ENCODE results near the gene CFAP20.
"Not testable (repeated sequence)": the region's sequence is repeated elsewhere in the genome, so short reads cannot be mapped to it uniquely, and the experiment has no call there.

The CFAP20 gene

DNA sequence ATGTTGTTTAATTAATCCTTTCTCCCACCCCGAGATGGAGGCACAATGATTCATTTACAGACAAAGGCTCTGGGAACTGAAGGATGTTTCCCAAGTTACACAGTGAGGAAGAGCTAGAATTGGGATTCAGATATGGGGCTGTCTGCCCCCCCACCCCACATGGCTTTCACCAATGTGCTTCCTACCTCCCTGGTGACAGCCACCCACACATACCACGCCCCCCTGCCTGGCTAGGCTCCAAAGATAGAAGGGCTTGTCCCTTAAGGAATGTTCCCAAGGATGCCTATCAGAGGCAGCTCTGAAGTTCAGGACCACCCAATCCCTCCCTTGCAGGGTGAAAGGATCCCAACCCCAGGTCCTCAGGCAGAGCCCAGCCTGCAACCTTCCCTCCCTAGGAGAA, 32.9 kb downstream of the CFAP20 start:
- no peak for DNase-seq (ENCODE audit: low read depth)

DNA sequence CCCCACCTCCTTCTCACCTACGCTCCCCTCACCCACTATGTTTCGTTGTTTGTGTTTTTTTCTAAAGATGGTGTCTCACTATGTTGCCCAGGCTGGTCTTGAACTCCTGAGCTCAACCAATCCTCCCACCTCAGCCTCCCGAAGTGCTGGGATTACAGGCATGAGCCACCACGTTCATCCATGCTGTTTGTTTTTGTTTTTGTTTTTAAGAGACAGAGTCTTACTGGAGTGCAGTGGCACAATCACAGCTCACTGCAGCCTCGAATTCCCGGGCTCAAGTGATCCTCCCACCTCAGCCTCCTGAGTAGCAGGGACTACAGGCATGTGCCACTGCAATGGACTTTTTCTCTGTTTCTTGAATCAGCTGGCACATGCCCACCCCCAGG, 33.6 kb downstream of the CFAP20 start:
- not testable (repeated sequence) for DNase-seq (ENCODE audit: low read depth)

DNA sequence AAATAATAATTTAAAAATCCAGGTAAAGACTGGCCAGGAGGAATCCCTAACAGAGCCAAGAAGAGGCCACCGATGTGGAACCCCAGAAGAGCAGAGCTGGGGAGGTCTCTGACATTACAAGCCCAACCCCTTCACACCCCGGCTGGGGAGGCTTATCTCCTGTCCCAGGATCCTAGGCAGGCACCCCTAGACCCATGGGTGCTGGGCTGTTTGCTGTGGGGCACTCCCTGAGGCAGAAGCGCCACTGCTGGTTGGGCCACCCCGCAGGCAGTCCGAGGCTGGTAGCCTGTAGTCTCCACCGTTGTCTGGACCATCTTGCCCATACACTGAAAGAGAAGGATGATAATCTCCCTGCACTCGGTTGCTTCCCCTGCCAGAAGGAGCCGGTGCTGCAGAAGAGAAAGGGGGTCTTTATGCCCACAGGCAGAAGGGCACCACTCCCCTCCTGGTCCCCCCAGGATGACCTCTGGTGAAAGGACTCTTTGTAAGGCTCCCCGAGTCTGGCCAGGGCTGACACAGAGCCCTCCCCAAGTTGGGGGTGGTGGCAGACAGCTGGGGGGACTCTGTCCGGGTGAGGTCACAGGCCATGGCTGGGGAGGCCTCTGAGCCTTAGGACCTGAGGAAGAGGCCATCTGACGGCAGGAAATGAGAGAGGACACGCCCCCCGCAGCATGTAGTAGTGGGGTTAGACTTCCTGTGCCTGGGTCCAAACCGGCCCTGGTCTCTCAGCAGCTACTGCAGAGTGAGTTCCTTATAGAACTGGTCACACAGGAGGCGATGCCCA, 34.2 kb downstream of the CFAP20 start:
- DNase-seq (ENCODE audit: low read depth): no peak

DNA sequence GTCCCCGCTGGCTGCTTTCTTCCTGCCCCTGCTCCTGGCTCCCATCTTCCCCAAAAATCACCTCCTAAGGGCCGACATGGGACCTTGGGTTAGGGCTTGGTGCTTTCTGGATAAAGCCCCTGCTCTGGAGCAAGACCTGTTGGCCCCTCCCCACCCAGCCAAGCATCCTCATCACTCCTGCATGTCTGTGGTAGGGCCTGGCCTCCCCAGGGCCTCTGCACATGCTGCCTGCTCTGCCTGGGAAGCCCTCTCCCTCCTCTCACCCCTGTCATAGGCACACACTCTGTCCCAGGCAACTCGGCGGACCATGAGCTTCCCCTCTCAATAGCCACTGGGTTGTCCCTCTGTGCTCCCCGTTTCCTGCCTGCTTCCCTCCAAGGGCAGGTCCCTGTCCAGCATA, 35.2 kb downstream of the CFAP20 start:
- DNase-seq (ENCODE audit: low read depth): no peak

DNA sequence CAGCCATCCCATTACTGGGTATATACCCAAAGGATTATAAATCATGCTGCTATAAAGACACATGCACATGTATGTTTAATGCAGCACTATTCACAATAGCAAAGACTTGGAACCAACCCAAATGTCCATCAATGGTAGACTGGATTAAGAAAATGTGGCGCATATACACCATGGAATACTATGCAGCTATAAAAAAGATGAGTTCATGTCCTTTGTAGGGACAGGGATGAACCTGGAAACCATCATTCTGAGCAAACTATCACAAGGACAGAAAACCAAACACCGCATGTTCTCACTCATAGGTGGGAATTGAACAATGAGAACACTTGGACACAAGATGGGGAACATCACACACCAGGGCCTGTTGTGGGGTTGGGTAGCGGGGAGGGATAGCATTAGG, 38.8 kb downstream of the CFAP20 start:
- not testable (repeated sequence) for DNase-seq (ENCODE audit: low read depth)

DNA sequence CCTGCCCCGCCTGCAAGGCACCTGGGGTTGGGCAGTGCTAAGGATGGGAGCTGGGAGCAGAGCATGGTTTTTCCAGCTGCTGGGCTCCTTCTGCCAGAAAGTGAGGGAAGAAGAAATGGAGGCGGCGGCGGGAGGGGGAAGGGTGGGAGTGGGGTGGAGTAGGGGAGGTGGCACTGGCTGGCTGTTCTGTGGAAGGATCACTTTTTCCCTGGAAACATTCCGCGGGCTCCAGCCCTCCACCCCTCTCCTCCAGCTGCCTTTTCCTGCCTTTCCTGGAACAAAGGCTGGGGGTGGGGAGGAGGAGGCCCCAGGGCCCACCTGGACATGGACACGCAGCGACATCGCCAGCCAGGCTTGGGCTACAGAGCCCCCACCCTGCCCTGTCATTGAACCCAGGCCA, 41.1 kb downstream of the CFAP20 start:
- DNase-seq (ENCODE audit: low read depth): no peak

DNA sequence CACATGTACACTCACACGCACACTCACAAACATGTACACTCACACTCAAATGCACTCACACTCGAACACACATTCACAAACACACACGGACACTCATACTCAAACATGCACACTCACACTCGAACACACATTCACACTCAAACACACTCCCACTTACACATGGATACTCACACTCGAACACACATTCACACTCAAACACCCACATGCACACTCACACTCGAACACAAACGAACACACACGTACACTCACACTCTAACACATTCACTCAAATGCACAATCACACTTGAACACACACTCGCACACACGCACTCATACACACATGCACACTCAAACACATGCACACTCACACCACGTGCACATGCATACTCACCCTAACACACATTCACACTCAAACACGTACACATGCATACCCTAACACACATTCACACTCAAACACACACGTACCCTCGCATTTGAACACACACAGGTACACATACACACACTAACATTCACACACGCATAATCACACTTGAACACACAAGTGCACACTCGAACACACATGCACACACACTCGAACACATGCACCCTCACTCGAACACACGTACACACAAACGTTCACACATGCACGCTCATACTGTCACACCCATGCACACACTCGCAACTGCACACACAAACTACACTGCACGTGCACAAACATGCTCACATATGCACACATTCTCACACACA, 41.8 kb downstream of the CFAP20 start:
- DNase-seq (ENCODE audit: low read depth): no peak

DNA sequence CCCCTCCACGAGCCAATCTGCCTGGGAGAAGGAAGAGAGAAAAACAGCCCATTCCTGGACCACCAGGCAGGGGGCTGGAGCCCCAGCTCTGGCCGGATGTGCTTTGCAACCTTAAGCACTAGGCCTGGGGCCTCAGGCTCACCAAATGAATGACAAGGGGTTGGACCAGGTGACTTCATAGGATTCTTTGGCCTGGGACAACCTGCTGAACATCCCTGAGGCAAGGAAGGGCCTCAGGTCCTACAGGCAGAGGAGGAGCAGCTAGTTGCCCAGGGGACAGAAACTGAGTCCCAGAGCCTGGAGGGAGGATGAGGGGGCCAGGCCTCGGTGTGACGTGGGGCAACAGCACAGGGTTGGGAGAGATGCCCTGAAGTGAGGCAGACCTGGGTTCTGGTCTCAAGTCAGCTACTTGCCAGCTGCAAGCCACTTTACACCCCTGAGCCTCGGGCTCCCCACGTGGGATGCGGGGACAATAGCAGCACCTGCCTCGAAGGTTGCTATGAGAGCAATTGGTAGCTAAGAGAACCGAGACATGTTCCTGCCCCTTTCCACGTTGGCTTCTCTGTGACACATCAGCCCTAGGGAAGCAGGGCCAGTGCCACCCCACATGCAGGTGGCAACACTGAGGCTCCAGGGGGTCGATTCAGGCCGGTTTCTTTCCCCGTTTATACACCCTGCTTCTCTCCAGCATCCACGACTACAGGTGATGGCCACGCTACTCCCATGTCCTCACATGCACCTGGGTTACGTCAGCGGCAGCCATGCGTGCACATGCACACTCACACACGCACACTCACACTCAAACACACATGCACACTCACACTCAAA, 42.6 kb downstream of the CFAP20 start:
- no peak for DNase-seq (ENCODE audit: low read depth)

DNA sequence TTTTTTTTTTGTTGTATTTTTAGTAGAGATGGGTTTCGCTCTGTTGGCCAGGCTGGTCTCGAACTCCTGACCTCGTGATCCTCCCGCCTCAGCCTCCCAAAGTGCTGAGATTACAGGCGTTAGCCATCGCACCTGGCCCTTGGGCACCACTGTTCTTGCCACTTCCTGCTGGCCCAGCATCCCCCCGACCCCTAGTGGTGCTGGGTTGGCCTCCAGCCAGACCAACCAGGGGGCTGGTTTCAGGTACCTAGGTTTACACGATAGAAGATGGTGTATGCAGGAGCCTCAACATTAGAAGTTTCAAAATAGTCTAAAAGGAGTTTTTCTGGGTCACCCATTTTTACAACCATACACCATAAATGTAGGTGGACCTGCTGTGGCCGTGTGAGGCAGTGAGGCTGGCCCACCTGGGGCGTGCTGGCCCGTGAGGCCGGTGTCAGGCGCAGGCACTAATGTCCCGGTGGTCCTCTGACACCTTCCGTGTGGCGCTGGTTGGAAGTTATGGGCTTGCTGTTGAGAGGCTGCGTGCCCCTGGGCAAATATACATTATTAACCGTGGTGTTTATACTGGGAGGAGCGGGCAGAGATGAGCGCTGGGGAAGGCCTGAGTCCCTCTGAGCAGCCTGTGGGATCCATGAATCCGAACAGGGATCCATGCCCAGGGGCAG, 43.5 kb downstream of the CFAP20 start:
- DNase-seq (ENCODE audit: low read depth): no peak

DNA sequence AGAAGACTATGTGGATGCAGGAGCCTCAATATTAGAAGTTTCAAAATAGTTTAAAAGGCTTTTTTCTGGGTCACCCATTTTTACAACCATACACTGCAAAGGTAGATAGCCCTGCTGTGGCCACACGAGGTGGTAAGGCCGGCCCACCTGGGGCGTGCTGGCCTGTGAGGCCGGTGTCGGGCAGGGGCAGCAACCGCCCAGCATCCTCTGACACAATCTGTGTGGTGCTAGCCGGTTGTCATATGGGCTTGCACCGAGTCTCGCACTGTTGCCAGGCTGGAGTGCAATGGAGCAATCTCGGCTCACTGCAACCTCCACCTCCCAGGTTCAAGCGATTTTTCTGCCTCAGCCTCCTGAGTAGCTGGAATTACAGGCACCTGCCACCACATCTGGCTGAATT, 44.0 kb downstream of the CFAP20 start:
- DNase-seq (ENCODE audit: low read depth): no peak

DNA sequence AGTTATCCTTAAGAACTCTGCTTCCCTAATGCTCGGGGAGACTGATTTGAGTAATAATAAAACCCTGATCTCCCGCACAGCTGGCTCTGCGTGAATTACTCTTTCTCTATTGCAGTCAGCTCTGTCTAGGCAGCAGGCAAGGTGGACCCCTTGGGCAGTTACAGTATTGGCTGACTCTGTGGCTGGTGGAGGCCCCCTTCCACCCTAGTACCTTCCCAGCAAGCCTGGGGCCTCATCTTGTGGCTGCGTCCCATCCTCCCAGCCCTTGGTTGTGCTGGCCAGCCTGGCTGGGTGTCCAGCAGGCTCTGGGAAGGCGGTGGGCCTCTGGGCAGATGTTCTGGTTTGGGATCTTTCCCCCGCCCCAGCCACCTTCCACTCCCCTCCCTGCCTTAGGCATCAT, 44.5 kb downstream of the CFAP20 start:
- no peak for DNase-seq (ENCODE audit: low read depth)

DNA sequence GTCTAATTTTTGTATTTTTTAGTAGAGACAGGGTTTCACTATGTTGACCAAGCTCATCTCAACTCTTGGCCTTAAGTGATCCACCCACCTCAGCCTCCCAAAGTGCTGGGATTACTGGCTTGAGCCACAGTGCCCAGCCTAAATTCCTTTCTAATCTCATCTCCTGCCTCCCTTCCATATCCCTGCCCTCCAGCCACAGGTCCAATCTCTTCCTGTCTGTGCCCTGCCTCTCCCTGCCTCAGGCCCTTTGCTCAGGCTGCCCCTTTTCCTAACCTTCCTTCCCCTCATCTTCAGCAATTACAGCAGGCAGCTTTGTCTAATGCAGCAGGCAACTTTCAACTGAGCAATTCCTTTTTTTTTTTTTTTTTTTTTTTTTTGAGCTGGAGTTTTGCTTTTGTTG, 46.8 kb downstream of the CFAP20 start:
- no peak for DNase-seq (ENCODE audit: low read depth)

DNA sequence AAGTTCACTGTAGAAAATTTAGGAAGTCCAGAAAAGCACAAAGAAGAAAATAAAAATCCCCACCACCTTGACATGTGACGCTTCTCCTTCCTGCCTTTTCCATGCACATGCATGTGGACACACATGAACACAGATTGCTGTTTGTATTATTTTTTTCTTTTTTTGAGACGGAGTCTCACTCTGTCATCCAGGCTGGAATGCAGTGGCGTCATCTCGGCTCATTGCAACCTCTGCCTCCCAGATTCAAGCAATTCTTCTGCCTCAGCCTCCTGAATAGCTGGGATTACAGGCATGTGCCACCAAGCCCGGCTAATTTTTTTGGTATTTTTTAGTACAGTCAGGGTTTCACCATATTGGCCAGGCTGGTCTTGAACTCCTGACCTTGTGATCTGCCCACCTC, 48.5 kb downstream of the CFAP20 start:
- not testable (repeated sequence) for DNase-seq (ENCODE audit: low read depth)

DNA sequence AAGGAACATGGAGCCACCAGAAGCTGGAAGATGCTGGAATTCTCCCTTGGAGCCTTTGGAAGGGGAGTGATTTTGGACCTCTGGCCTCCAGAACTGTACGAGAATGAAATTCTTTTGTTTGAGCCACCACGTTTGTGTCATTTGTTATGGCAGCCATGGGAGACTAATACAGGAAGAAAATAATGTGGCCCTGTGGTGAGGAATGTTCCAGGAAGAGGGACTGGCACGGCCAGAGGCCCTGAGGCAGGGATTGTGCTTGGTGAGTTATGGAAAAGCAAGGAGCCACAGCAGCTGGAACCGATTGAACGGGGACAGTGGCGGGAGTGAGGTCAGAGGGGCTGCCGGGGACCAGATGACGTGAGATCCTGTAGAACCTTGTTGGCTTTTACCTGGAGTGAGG, 51.4 kb downstream of the CFAP20 start:
- DNase-seq (ENCODE audit: low read depth): no peak

DNA sequence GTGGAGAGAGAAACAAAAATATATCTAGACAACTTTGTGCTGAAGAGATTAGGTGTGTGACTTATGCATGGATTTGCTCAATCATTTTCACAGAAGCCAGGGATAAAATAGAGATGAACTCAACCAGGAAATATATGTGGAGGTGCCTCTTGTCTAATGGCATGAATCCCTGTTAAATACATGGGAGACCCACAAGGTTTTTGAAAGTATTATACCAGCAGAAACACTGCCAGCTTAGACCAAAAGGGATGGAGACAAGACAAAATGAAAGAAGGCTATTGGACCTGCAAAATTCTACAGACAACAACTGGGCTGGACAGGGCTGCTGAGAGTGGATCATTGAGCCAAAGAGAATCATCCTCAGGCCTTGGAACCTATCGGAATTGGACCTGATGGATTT, 52.7 kb downstream of the CFAP20 start:
- no peak for DNase-seq (ENCODE audit: low read depth)

DNA sequence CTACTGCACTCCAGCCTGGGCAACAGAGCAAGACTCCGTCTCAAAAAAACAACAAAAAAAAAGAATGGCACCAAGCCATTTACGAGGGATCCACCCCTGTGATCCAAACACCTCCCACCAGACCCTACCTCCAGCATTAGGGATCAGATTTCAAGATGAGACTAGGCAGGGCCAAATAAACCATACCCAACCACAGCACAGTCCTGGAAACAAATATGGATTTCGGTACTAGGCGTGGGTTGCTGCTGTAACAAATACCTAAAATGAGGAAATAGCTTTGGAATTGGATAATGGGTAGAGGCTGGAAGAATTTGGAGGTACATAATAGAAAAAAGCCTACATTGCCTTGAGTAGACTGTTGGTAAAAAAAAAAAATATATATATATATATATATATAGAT, 54.5 kb downstream of the CFAP20 start:
- no peak for DNase-seq (ENCODE audit: low read depth)

DNA sequence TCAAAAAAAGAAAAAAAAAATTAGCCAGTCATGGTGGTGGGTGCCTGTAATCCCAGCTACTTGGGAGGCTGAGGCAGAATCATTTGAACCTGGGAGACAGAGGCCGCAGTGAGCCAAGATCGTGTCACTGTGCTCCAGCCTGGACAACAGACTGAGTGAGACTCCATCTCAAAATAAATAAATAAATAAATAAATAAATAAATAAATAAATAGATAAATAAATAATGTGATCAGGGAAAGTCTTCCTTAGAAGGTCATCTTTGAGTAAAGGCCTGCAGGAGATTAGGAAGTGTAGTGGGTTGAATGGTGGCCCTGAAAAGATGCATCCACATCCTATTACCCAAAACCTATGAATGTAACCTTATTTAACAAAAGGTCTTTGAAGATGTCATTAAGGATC, 56.1 kb downstream of the CFAP20 start:
- not testable (repeated sequence) for DNase-seq (ENCODE audit: low read depth)

DNA sequence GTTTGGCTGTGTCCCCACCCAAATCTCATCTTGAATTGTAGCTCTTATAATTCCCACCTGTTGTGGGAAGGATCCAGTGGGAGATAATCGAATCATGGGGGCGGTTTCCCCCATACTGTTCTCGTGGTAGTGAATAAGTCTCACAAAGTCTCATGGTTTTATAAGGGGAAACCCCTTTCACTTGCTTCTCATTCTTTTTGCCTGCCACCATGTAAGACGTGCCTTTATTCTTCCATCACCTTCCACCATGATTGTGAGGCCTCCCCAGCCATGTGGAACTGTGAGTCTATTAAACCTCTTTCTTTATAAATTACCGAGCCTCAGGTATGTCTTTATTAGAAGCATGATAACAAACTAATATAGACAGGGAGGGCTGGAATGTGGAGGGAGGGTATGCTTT, 57.0 kb downstream of the CFAP20 start:
- not testable (repeated sequence) for DNase-seq (ENCODE audit: low read depth)

DNA sequence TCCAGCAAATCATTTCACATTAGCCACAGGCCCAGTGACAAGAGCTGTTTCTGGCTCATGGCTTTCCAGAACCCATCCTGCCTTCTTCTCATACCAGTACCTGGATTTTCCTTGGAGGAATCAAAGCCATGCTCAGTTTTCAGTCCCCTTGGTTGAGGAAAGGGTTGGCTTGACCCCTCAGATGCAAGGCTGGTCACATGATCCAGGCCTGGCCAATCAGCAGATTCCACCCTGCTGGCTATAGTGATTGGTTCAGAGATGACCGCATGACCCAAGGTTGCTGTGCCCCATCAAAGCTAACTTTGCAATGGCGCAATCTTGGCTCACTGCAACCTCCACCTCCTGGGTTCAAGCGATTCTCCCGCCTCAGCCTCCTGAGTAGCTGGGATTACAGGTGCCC, 58.6 kb downstream of the CFAP20 start:
- DNase-seq (ENCODE audit: low read depth): no peak
